DMS 273 treated with DMSO at 0.1 percent for 48 hours (cell line): ENCODE measurements around the gene CNPY1.

Experiments used
- DNase-seq: peaks from one replicate; lab custom pipeline; 2025; lab: John Stamatoyannopoulos, UW

Gene CNPY1

DNA sequence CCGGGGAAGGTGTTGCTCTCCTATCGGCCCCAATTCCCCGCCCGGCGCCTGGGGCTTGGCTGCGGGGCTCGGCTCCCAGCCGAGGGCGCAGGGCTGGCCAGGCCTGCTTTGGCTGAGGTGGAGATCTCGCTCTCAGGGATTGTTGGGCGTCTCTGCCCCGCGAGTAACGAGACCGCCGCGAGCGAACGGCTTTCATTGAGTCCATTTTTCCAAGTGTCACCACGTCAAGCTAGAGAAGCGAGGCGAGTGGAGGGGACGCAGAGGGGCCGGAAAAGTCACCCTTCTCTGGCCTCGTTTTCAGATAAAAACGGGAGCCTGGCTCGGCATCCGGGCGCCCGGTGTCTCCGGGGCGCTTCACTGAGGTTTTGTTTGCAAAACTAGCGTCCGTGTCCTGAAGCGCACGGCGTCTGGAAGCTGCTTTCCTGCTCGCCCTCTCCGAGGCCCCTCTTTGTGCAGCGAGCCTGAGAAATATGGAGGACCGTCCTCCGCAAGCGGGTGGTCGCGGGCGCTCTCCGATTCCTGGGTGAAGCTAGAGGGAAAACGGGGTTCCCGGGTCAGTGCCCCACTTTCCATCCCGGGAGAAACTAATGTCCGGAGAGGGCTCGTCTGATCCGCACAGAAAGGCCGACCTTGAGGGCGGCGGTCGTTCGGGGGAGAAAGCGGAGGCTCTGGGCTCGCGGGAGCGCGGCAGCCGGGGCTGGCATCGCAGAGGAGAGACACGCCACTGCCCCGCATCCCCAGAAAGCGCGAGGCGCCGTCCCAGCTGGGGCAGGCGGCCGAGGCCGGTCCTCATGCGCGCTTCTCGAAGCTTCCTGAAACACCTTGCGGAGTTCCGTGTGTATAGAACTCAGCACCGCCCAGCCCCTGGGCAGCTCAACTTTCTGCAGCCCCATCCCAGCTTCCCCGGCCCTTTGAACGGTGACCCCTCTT lies 91.9 kb downstream of the CNPY1 start:
- DNase-seq, result no peak

DNA sequence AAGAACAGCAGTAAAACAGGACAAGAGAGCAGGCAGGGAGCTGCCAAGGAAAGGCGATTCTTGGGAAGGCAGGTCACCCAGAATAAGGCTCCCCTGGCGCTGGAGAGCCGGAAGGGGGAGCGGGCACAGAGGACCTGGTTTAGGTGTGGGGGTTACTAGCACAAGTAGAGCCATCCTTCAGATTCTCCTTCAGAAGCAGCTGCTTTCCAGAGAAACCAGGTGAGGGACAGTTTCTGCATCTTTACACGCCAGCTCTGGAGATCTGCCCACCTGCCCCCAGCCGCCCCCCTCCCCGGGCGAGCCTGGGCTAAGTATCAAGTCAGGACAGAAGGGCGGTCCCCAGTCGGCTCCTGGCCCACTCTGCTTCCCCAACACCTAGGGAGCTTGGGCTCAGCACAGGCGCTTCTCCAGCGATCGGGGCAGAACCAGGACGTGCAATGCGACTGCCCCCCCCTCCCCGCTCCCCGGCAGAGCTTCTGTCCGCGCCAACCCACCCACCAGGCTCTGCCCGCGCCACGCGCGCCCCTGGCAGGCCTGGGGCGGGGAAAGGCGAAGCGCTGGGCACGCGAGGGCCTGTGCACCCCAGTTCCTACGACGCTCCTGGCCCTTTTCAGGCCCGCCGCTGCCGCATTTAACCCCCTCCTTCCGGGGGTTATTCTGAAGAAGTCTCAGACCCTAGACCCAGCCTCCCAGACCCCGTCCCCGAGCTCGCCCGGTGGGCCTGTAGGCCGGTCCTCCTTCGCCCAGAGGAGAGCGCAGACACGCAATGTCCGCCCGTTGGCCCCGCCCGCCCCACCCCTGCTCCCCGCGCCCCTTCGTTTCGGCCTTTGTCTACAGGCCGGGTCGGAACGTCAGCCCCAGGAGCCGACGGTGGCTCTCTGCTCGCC lies 92.8 kb downstream of the CNPY1 start:
- no peak for DNase-seq

DNA sequence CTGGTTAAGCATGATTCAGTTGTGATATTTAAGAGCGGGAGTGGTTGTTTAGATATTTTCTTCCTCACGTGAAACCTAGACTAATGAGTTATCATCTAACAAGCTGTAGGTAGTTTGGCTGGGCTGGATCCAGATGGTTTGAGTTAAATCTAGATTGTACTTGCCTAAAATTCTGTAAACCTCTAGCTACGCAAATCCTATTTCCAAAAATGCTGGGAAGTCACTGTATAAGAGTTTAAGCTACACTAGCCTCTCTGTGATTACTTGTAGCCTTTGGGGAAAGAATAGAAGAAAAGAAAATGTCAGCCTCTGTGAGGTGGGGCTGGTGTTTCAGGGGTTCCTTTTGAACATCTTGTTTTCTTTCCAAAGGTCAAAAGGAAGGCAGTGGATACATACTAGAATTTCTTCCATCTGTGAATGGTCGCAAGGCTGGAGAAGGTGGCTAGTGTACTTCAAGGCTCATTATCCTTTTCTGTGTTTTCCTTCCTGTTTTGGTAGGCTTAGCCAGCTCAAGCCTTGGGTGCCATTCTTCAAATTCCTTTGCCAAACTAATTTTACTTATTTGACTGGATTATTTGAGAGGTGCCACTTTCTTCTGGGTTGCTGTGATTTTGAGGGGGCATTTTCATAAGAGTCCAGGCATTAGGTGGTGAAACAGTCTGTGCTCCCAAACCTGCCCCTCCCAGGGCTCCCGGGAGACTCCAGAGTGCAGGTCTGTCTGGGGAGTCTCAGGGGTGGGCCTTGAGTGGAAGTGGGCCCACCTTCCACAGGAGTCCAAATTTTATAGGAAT lies 93.7 kb downstream of the CNPY1 start:
- no peak for DNase-seq

DNA sequence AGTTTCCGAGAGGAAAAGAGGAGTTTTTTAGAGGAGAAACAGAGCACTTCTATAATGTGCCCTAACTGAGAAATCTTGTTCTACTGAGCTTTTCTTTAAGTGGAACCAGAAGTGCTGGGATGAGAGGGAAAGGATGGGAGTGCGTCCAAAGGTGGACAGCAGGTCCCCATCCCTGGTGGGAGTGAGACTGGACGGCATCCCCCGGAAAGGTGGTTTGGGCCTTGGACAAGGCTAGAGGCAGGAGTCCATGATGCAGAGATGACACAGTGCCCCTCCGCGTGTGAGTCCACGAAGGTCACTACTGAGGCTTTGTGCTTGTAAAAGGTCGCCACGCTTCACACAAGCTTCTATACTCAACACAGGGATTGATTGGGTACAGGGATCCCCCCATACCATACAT lies 94.5 kb downstream of the CNPY1 start:
- no peak for DNase-seq
